ENCODE results near the gene ZNF625.
A peak's percentile ranks its signal among the peaks of the same experiment; 100 is the strongest.

The ZNF625 gene

DNA sequence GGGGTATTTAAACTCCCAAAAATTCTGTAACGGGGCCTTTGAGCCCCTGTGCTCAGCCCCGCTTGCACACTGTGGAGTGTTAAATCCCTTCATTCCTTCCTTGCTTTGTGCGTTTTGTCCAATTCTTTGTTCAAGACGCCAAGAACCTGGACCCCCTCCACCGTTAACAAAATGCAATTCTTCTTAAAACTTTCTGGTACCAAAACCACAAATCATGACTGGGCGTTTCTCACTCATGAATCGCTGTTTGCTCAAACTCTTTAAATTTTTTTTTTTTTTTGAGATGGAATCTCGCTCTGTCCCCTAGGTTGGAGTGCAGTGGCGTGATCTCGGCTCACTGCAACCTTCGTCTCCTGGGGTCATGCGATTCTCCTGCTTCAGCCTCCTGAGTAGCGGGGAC lies 17.3 kb downstream of the ZNF625 start:
- Histone ChIP-seq H3K4me2 (ENCODE audit: low read depth, low read length, poor library complexity, severe bottlenecking) (peak overlapping the region; percentile 97), H3K4me1 (ENCODE audit: insufficient read depth, low read length, poor library complexity, severe bottlenecking) (peaks cover 28% of the 10 kb centered on the region), H3K9me3 (ENCODE audit: insufficient read depth, low read depth, low read length) (no peaks in the 10 kb centered on the region), H2AFZ (ENCODE audit: low read length) (no peak overlapping the region), H3K9ac (ENCODE audit: low read depth, low read length, poor library complexity, severe bottlenecking) (peak overlapping the region; percentile 84), H3K9me2 (replicated peaks; ENCODE audit: low read depth, low read length) (no peaks in the 10 kb centered on the region), H3K36me3 (ENCODE audit: insufficient read depth, low read length) (peaks cover 12% of the 10 kb centered on the region; the same call in 1 of the 2 replicates), H3K4me3 (ENCODE audit: low read length, poor library complexity, severe bottlenecking) (peak overlapping the region; percentile 96), H3K79me2 (ENCODE audit: insufficient read depth, low read length) (peaks cover 23% of the 10 kb centered on the region), H3F3A (ENCODE audit: low read depth) (no peaks in the 10 kb centered on the region), H3K27me3 (ENCODE audit: insufficient read depth, low read length, poor library complexity, severe bottlenecking) (no peaks in the 10 kb centered on the region), H4K20me1 (ENCODE audit: insufficient read depth, low read length, poor library complexity, severe bottlenecking) (no peaks in the 10 kb centered on the region)
- TF ChIP-seq, protein P1, sequence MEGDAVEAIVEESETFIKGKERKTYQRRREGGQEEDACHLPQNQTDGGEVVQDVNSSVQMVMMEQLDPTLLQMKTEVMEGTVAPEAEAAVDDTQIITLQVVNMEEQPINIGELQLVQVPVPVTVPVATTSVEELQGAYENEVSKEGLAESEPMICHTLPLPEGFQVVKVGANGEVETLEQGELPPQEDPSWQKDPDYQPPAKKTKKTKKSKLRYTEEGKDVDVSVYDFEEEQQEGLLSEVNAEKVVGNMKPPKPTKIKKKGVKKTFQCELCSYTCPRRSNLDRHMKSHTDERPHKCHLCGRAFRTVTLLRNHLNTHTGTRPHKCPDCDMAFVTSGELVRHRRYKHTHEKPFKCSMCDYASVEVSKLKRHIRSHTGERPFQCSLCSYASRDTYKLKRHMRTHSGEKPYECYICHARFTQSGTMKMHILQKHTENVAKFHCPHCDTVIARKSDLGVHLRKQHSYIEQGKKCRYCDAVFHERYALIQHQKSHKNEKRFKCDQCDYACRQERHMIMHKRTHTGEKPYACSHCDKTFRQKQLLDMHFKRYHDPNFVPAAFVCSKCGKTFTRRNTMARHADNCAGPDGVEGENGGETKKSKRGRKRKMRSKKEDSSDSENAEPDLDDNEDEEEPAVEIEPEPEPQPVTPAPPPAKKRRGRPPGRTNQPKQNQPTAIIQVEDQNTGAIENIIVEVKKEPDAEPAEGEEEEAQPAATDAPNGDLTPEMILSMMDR (conservative IDR thresholded peaks at IDR 0.05; ENCODE audit: low read length) = no peak
- no peak for TF ChIP-seq EZH2phosphoT487 (IDR thresholded peaks at IDR 0.05; ENCODE audit: borderline replicate concordance)

DNA sequence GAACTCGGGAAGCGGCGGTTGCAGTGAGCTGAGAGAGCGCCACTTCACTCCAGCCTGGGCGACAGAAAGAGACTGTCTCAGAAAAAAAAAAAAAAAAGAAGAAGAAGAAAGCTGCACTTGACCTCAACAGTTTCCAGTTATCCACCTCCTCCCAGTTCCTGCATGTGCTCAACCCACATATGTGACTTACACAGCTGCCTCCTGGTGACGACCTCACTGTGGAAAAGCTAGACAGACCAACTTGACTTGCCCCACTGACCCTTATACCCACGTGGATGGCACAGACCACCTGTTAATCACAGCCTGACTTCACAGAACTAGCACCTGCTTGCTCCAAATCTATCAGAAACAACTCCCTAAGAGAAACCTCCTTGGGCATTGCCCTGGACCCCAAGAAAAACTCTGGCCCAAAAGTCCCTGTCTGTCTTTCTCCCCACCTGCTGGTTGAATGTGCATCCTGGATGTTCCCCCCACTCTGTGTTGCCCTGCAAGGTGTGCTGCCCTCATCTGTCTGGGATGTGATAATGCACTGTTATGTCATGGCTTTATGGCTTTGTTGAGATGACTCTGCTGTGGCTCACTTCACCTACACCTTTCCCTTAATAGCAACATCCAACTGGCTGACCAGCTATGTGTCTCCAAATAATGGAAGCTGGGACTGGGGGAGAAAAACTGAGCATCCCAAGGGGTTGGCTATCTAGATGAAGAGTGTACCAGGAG lies 19.2 kb downstream of the ZNF625 start:
- H3K27me3 ChIP-seq (ENCODE audit: insufficient read depth, low read length, poor library complexity, severe bottlenecking) = no peaks in the 10 kb centered on the region
- peaks cover 28% of the 10 kb centered on the region for H3K4me1 ChIP-seq (ENCODE audit: insufficient read depth, low read length, poor library complexity, severe bottlenecking)
- peaks cover 23% of the 10 kb centered on the region for H3K79me2 ChIP-seq (ENCODE audit: insufficient read depth, low read length)
- H3K4me3 ChIP-seq (ENCODE audit: low read length, poor library complexity, severe bottlenecking) = no peak overlapping the region
- TF ChIP-seq EZH2phosphoT487 (IDR thresholded peaks at IDR 0.05; ENCODE audit: borderline replicate concordance) = no peak
- TF ChIP-seq, protein P1 (conservative IDR thresholded peaks at IDR 0.05; ENCODE audit: low read length) = peak; percentile 91
- H3K4me2 ChIP-seq (ENCODE audit: low read depth, low read length, poor library complexity, severe bottlenecking) = peak overlapping the region; percentile 97
- no peak overlapping the region for H2AFZ ChIP-seq (ENCODE audit: low read length)
- no peaks in the 10 kb centered on the region for H3K9me2 ChIP-seq (replicated peaks; ENCODE audit: low read depth, low read length)
- H3F3A ChIP-seq (ENCODE audit: low read depth) = no peaks in the 10 kb centered on the region
- H4K20me1 ChIP-seq (ENCODE audit: insufficient read depth, low read length, poor library complexity, severe bottlenecking) = no peaks in the 10 kb centered on the region
- peaks cover 15% of the 10 kb centered on the region; the same call in 1 of the 2 replicates for H3K9me3 ChIP-seq (ENCODE audit: insufficient read depth, low read depth, low read length)
- H3K9ac ChIP-seq (ENCODE audit: low read depth, low read length, poor library complexity, severe bottlenecking) = no peak overlapping the region
- H3K36me3 ChIP-seq (ENCODE audit: insufficient read depth, low read length) = peaks cover 30% of the 10 kb centered on the region

DNA sequence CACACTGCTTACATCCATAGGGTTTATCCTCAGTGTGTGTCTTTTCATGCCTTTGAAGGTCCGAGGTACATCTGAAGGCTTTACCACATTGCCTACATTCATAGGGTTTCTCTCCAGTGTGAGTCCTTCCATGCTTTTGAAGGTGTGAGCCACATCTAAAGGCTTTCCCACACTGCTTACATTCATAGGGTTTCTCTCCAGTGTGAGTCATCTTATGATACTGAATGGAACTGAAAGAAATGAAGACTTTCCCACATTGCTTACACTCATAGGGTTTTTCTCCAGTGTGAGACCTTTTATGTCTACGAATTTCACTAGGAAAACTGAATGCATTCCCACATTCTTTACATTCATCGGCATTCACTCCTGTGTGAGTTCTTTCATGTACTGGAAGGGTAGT lies 23.5 kb downstream of the ZNF625 start:
- no peak overlapping the region for H2AFZ ChIP-seq (ENCODE audit: low read length)
- TF ChIP-seq EZH2phosphoT487 (IDR thresholded peaks at IDR 0.05; ENCODE audit: borderline replicate concordance) = no peak
- TF ChIP-seq, protein P1 (conservative IDR thresholded peaks at IDR 0.05; ENCODE audit: low read length) = no peak
- H3K4me3 ChIP-seq (ENCODE audit: low read length, poor library complexity, severe bottlenecking) = no peak overlapping the region
- H3K9me3 ChIP-seq (ENCODE audit: insufficient read depth, low read depth, low read length) = peaks cover 18% of the 10 kb centered on the region; the same call in 1 of the 2 replicates
- no peaks in the 10 kb centered on the region for H4K20me1 ChIP-seq (ENCODE audit: insufficient read depth, low read length, poor library complexity, severe bottlenecking)
- H3K27me3 ChIP-seq (ENCODE audit: insufficient read depth, low read length, poor library complexity, severe bottlenecking) = no peaks in the 10 kb centered on the region
- H3K79me2 ChIP-seq (ENCODE audit: insufficient read depth, low read length) = 0 out of 2 replicates have a peak, but pooled peaks cover 4% of the 10 kb centered on the region
- no peak overlapping the region for H3K9ac ChIP-seq (ENCODE audit: low read depth, low read length, poor library complexity, severe bottlenecking)
- no peaks in the 10 kb centered on the region for H3F3A ChIP-seq (ENCODE audit: low read depth)
- peaks cover 8% of the 10 kb centered on the region for H3K4me1 ChIP-seq (ENCODE audit: insufficient read depth, low read length, poor library complexity, severe bottlenecking)
- no peak overlapping the region for H3K4me2 ChIP-seq (ENCODE audit: low read depth, low read length, poor library complexity, severe bottlenecking)
- no peaks in the 10 kb centered on the region for H3K9me2 ChIP-seq (replicated peaks; ENCODE audit: low read depth, low read length)
- H3K36me3 ChIP-seq (ENCODE audit: insufficient read depth, low read length) = peaks cover 31% of the 10 kb centered on the region

Measured in Loucy (cell line).